HFFc6 (cell line): ENCODE data around the gene EFNB2. TPM values are rescaled to one million over a fixed set of nuclear protein-coding genes. Genes with fewer than 3 reads are reported as not detected.

ENCODE experiments used
- DNase-seq: peaks from one replicate; pipeline ENCODE4 v3.0.0-alpha.2; 2018
- H3K27ac Mint-ChIP-seq: 2 replicates; pipeline ENCODE4 v1.8.0; 2020; ENCODE audit warnings: mild to moderate bottlenecking, mixed read lengths
- H3K27me3 Mint-ChIP-seq: 2 replicates; pipeline ENCODE4 v1.8.0; 2021; ENCODE audit warnings: mild to moderate bottlenecking, moderate library complexity, mixed read lengths; ENCODE audit not compliant: insufficient read depth
- H3K36me3 Mint-ChIP-seq: 2 replicates; pipeline ENCODE4 v1.8.0; 2021; ENCODE audit warnings: low read depth, mixed read lengths
- H3K4me1 Mint-ChIP-seq: 2 replicates; pipeline ENCODE4 v1.8.0; 2020; ENCODE audit warnings: low read depth, mixed read lengths
- H3K4me3 Mint-ChIP-seq: 2 replicates; pipeline ENCODE4 v1.8.0; 2020; ENCODE audit warnings: mild to moderate bottlenecking, moderate library complexity, mixed read lengths
- H3K9me3 Mint-ChIP-seq: 2 replicates; pipeline ENCODE4 v1.8.0; 2020; ENCODE audit warnings: mild to moderate bottlenecking, mixed read lengths
- CTCF ChIP-seq: fragments of 200-600 bp; sonication (generic); IDR thresholded peaks from 2 replicates; pipeline ENCODE4 v1.5.0; 2021; ENCODE audit warnings: antibody characterized with exemption, mild to moderate bottlenecking
- total RNA-seq, 6 experiments: library from RNA; stranded (reverse); fragmentation: NEBNext Ultra II Directional; extraction: Animal tissue kit (Norgen Biotek cat#: 25700); gene quantifications; 2 replicates in 1 of 6; 3 replicates in 5 of 6; pipeline ENCODE4 v1.2.3, GENCODE V29; 2021

EFNB2 gene
- total RNA-seq, 6 experiments from 2014 or later = 8.1 to 32.5 (median 30.6) TPM

GRCh38 chr13:106566641-106567473 is 31.4 kb upstream of the EFNB2 start:
- Mint-ChIP-seq H3K27me3 (peaks cover 2% of the 10 kb centered on the region; the same call in 1 of the 2 replicates), H3K4me3 (peak overlapping the region; percentile 100), H3K27ac (peak overlapping the region; percentile 92), H3K36me3 (no peaks in the 10 kb centered on the region; the same call in 1 of the 2 replicates), H3K9me3 (no peaks in the 10 kb centered on the region), H3K4me1 (peaks cover 43% of the 10 kb centered on the region)
- no peak for TF ChIP-seq CTCF
- peak; percentile 20 for DNase-seq

GRCh38 chr13:106565127-106565775 is 29.8 kb upstream of the EFNB2 start:
- Mint-ChIP-seq H3K4me1 (peaks cover 57% of the 10 kb centered on the region), H3K9me3 (no peaks in the 10 kb centered on the region), H3K27ac (peak overlapping the region; percentile 9), H3K27me3 (peaks cover 2% of the 10 kb centered on the region; the same call in 1 of the 2 replicates), H3K4me3 (peak overlapping the region; percentile 100), H3K36me3 (no peaks in the 10 kb centered on the region; the same call in 1 of the 2 replicates)
- no peak for TF ChIP-seq CTCF
- no peak for DNase-seq

GRCh38 chr13:106562301-106562700 is 26.8 kb upstream of the EFNB2 start:
- Mint-ChIP-seq H3K36me3 (peaks cover 21% of the 10 kb centered on the region), H3K9me3 (no peaks in the 10 kb centered on the region), H3K27me3 (no peaks in the 10 kb centered on the region), H3K4me1 (peaks cover 63% of the 10 kb centered on the region), H3K4me3 (no peak overlapping the region), H3K27ac (peak overlapping the region; percentile 34; the same call in 1 of the 2 replicates)
- no peak for DNase-seq
- no peak for TF ChIP-seq CTCF

- DNase-seq = no peak
- H3K4me3 Mint-ChIP-seq = no peak overlapping the region
- H3K9me3 Mint-ChIP-seq = no peaks in the 10 kb centered on the region
- TF ChIP-seq CTCF = no peak
- no peak overlapping the region; the same call in 1 of the 2 replicates for H3K27ac Mint-ChIP-seq
- no peaks in the 10 kb centered on the region for H3K27me3 Mint-ChIP-seq
- peaks cover 27% of the 10 kb centered on the region for H3K36me3 Mint-ChIP-seq
- H3K4me1 Mint-ChIP-seq = peaks cover 66% of the 10 kb centered on the region
Observed at GRCh38 chr13:106561551-106562170, 26.2 kb upstream of the EFNB2 start.

GRCh38 chr13:106560821-106561220 is 25.4 kb upstream of the EFNB2 start:
- Mint-ChIP-seq H3K4me3 (no peak overlapping the region), H3K4me1 (peaks cover 68% of the 10 kb centered on the region)

More at GRCh38 chr13:106560821-106561220, 25.4 kb upstream of the EFNB2 start:
- DNase-seq = no peak
- H3K36me3 Mint-ChIP-seq = peaks cover 35% of the 10 kb centered on the region
- no peaks in the 10 kb centered on the region for H3K27me3 Mint-ChIP-seq
- TF ChIP-seq CTCF = no peak
- H3K27ac Mint-ChIP-seq = no peak overlapping the region; the same call in 1 of the 2 replicates
- H3K9me3 Mint-ChIP-seq = no peaks in the 10 kb centered on the region
